CD4-positive, alpha-beta memory T cell (primary cell): ENCODE results near the gene FIZ1. TPM values are rescaled to one million over a fixed set of nuclear protein-coding genes. Genes with fewer than 3 reads are reported as not detected.
A peak's percentile ranks its signal among the peaks of the same experiment; 100 is the strongest.

Experiments
- CTCF ChIA-PET: fragments of 350-600 bp; sonication (Branson Sonifier 250); formaldehyde crosslinking; loops from one replicate; lab custom pipeline; 2021; ENCODE audit warnings: inconsistent platforms; ENCODE audit not compliant: partially characterized antibody; lab: Charles Lee
- POLR2A ChIA-PET: fragments of 350-600 bp; sonication (Branson Sonifier 250); formaldehyde crosslinking; loops from one replicate; lab custom pipeline; 2021; ENCODE audit not compliant: partially characterized antibody; lab: Charles Lee
- DNase-seq, 5 donors: peaks; one replicate each; pipeline versions ENCODE4 v3.0.0 to v3.0.0-alpha.2; 2020 to 2022; ENCODE audit warnings: mixed read lengths in 1 of 5
- H3K27ac ChIP-seq: one replicate; pipeline ENCODE4 v1.7.0; 2013; ENCODE audit warnings: low read depth, low read length
- H3K27me3 ChIP-seq: 2 replicates; pipeline ENCODE4 v1.7.0; 2013; ENCODE audit warnings: mild to moderate bottlenecking, low read length, moderate library complexity; ENCODE audit not compliant: insufficient read depth
- H3K36me3 ChIP-seq: 2 replicates; pipeline ENCODE4 v1.7.0; 2013; ENCODE audit warnings: mild to moderate bottlenecking, low read length, moderate library complexity; ENCODE audit not compliant: insufficient read depth
- H3K4me1 ChIP-seq: 2 replicates; pipeline ENCODE4 v1.7.0; 2013; ENCODE audit warnings: mild to moderate bottlenecking, low read length, moderate library complexity; ENCODE audit not compliant: insufficient read depth
- H3K4me3 ChIP-seq, 2 donors: one replicate each; pipeline ENCODE4 v1.7.0; 2013; ENCODE audit warnings: low read length in 2 of 2, mild to moderate bottlenecking in 1 of 2
- H3K9me3 ChIP-seq, 2 donors: one replicate each; pipeline ENCODE4 v1.7.0; 2013; ENCODE audit warnings: low read length in 2 of 2, control low read depth in 1 of 2; ENCODE audit not compliant: control insufficient read depth in 1 of 2
- H3K27ac Mint-ChIP-seq, 7 donors: one replicate each; pipeline ENCODE4 v1.8.0; 2020 to 2021; ENCODE audit warnings: mixed read lengths in 7 of 7, mild to moderate bottlenecking in 6 of 7, inconsistent platforms in 3 of 7, moderate library complexity in 3 of 7
- H3K27me3 Mint-ChIP-seq, 2 donors: one replicate each; pipeline ENCODE4 v1.8.0; 2020 to 2021; ENCODE audit warnings: mixed read lengths in 2 of 2
- H3K36me3 Mint-ChIP-seq, 2 donors: one replicate each; pipeline ENCODE4 v1.8.0; 2020 to 2021; ENCODE audit warnings: mixed read lengths in 2 of 2, inconsistent platforms in 1 of 2, mild to moderate bottlenecking in 1 of 2
- H3K4me1 Mint-ChIP-seq, 4 donors: one replicate each; pipeline ENCODE4 v1.8.0; 2020 to 2021; ENCODE audit warnings: mixed read lengths in 4 of 4, mild to moderate bottlenecking in 1 of 4
- H3K4me3 Mint-ChIP-seq, 8 donors: one replicate each; pipeline ENCODE4 v1.8.0; 2020 to 2021; ENCODE audit warnings: mixed read lengths in 8 of 8, mild to moderate bottlenecking in 7 of 8, moderate library complexity in 6 of 8, inconsistent platforms in 3 of 8
- H3K9me3 Mint-ChIP-seq, 8 donors: one replicate each; pipeline ENCODE4 v1.8.0; 2020 to 2021; ENCODE audit warnings: mixed read lengths in 8 of 8, mild to moderate bottlenecking in 5 of 8, inconsistent platforms in 3 of 8, moderate library complexity in 1 of 8
- intact Hi-C: fragments of 100-400 bp; cut with micrococcal nuclease; formaldehyde crosslinking; loops from one replicate; pipeline ENCODE4 v1.15.1; 2023
- polyA plus RNA-seq, 2 donors: library from polyadenylated mRNA; unstranded; fragments of 300-500 nt; fragmentation: Illumina TruSeq; gene quantifications; one replicate each; pipeline ENCODE4 v1.2.3, GENCODE V29; 2021
- total RNA-seq, 2 experiments: library from RNA; stranded (reverse); gene quantifications; one replicate each; pipeline ENCODE4 v1.2.3, GENCODE V29; 2021

FIZ1 gene
- total and polyA plus RNA-seq, 4 experiments from 2014 or later, result 0.99 to 26.4 (median 13.1) TPM

DNA sequence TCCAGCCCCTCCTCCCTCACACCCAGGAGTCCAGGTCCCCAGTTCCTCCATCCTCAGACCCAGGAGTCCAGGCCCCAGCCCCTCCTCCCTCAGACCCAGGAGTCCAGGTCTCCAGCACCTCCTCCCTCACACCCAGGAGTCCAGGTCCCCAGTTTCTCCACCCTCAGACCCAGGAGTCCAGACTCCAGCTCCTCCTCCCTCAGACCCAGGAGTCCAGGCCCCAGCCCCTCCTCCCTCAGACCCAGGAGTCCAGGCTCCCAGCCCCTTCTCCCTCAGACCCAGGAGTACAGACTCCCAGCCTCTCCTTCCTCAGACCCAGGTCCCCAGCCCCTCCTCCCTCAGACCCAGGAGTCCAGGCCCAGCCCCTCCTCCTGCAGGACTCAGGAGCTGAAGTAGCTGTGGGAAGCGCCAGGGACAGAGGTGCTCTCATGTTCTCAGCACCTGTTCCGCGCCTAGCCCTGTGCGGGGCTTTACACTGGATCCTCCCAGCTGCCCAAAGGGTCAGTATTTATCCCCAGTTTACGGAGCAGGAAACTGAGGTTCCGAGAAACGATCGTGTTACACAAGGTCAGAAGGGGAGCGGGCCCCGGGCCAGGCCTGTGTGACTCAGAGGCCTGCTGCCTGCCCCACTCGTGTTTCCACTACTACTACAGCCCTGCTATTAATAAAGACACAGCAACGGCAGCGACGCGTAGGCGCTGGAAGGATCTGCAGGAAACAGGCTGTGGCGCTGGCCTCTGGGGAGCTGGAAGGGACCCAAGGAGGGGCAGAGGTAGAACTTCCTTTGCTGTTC, 52.3 kb downstream of the FIZ1 start:
- Histone ChIP-seq H3K27me3 (no peaks in the 10 kb centered on the region), H3K9me3 (no peaks in the 10 kb centered on the region), H3K4me1 (no peaks in the 10 kb centered on the region), H3K4me3 (no peak overlapping the region), H3K36me3 (no peaks in the 10 kb centered on the region), H3K27ac (no peak overlapping the region)
- ChIA-PET CTCF (no interaction called here), POLR2A (no interaction called here)
- no peak overlapping the region for H3K27ac Mint-ChIP-seq
- peaks cover 0 to 2% (median 0%) of the 10 kb centered on the region in 8 donors for H3K9me3 Mint-ChIP-seq
- H3K36me3 Mint-ChIP-seq, result no peaks in the 10 kb centered on the region
- DNase-seq, result no peak
- H3K27me3 Mint-ChIP-seq, result peaks cover 18 to 27% of the 10 kb centered on the region in 2 donors
- no peak overlapping the region for H3K4me3 Mint-ChIP-seq
- H3K4me1 Mint-ChIP-seq, result no peaks in the 10 kb centered on the region
- intact Hi-C loops, result no loop called here

DNA sequence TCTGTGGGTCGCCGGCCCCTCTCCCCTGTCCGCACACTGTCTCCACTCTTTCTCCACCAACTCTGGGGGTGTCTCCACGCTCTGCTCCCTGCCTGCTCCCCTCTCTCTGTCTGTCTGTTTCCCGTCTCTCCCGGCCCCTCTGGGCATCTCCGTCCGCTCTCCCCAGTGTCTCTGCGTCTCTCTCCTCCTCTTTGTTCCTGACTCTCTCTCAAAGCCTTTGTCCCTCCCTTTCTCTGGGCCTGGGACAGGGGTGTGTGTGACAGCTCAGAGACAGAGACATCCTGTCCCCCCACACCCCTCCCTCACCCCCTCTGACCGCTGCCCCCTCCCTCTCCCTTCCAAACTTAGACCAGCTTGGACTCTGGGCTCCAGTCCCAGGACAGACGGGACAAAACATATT, 53.3 kb downstream of the FIZ1 start:
- Histone ChIP-seq H3K36me3 (no peaks in the 10 kb centered on the region), H3K27ac (no peak overlapping the region), H3K27me3 (no peaks in the 10 kb centered on the region), H3K4me3 (no peak overlapping the region), H3K4me1 (no peaks in the 10 kb centered on the region), H3K9me3 (no peaks in the 10 kb centered on the region)
- Mint-ChIP-seq H3K27ac (no peak overlapping the region), H3K27me3 (peaks cover 18 to 27% of the 10 kb centered on the region in 2 donors), H3K9me3 (peaks cover 0 to 2% (median 0%) of the 10 kb centered on the region in 8 donors), H3K4me3 (no peak overlapping the region), H3K36me3 (no peaks in the 10 kb centered on the region), H3K4me1 (no peaks in the 10 kb centered on the region)
- intact Hi-C loops, result no loop called here
- CTCF ChIA-PET, result no interaction called here
- DNase-seq, result no peak
- POLR2A ChIA-PET, result no interaction called here

DNA sequence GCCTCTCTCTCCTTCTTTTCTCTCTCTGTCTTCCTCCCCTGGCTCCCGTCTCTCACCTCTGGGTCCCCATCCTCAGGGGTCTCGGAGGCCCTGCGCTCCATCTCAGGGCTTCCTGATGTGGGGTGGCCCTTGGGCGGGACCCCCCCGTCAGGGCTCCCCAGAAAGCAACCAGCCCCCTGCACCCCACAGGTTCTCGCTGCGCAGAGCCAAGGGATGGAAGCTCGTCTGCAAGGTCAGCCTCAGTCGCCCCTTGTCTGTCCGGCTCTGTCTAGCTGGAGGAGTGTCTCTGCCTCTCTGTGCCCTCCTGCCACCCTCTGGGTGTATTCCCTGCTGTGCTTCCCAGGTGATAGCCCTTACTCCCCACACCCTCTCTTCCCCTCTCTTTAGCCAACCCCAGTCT, 53.9 kb downstream of the FIZ1 start, which contains the start of gene SBK3:
TSS of gene SBK3 (minus strand) at position 101 of the 400 bp plus-strand sequence. CDS start at position 101, 0 bp downstream.
- CTCF ChIA-PET, result no interaction called here
- no peaks in the 10 kb centered on the region for H3K4me1 Mint-ChIP-seq
- DNase-seq, result no peak

DNA sequence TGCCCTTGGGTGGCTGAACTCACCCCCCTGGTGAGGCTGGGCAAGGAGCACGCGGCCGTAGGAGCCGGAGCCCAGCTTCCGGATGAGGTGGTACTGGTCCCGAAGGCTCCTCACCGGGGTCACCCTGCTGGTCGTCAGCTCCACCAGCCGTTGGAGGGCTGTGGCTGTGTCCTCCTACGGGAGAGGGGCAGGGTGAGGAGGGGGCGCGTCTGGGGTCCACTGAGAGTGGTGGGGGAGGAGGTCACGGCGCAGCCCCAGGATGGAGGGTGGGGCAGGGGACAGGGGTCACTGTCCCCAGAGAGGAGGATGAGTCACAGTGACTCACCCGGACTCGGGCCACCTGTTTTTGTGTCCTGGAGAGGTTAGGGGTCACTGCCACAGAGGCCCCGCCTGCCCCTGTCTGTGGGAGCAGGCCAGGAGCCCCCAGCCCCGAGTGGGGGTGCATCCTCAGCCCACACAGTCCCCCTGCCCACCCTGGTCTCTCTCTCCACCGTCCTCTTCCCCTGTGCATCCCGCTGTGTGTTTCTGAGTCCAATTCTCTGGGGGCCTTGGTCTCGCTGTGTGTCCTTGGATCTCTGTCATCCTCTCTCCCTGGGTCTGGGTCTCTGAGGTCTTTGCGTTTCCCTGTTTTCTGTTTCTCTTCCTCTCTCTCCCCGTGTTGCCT, 54.4 kb downstream of the FIZ1 start:
- Histone ChIP-seq H3K4me3 (no peak overlapping the region), H3K27me3 (no peaks in the 10 kb centered on the region), H3K9me3 (no peaks in the 10 kb centered on the region), H3K27ac (no peak overlapping the region), H3K36me3 (no peaks in the 10 kb centered on the region), H3K4me1 (no peaks in the 10 kb centered on the region)
- Mint-ChIP-seq H3K27me3 (peaks cover 18 to 25% of the 10 kb centered on the region in 2 donors), H3K4me1 (no peaks in the 10 kb centered on the region), H3K9me3 (peaks cover 0 to 2% (median 0%) of the 10 kb centered on the region in 8 donors), H3K27ac (no peak overlapping the region), H3K4me3 (no peak overlapping the region), H3K36me3 (no peaks in the 10 kb centered on the region)
- ChIA-PET POLR2A (no interaction called here), CTCF (no interaction called here)
- intact Hi-C loops, result no loop called here
- no peak for DNase-seq

More for the DNA sequence above, 53.9 kb downstream of the FIZ1 start, which contains the start of gene SBK3:
- intact Hi-C loops, result no loop called here
- no peak within 1 kb of the TSS for H3K27ac ChIP-seq
- H3K27me3 Mint-ChIP-seq, result peaks cover 18 to 27% of the 10 kb centered on the region in 2 donors
- H3K9me3 ChIP-seq, result no peaks in the 10 kb centered on the region
- H3K36me3 Mint-ChIP-seq, result no peaks in the 10 kb centered on the region
- H3K9me3 Mint-ChIP-seq, result peaks cover 0 to 2% (median 0%) of the 10 kb centered on the region in 8 donors
- no peaks in the 10 kb centered on the region for H3K36me3 ChIP-seq
- H3K4me3 ChIP-seq, result no peak within 1 kb of the TSS
- H3K4me3 Mint-ChIP-seq, result no peak within 1 kb of the TSS
- no peaks in the 10 kb centered on the region for H3K27me3 ChIP-seq
- no peak within 1 kb of the TSS for H3K27ac Mint-ChIP-seq
- POLR2A ChIA-PET, result no interaction called here
- H3K4me1 ChIP-seq, result no peaks in the 10 kb centered on the region

DNA sequence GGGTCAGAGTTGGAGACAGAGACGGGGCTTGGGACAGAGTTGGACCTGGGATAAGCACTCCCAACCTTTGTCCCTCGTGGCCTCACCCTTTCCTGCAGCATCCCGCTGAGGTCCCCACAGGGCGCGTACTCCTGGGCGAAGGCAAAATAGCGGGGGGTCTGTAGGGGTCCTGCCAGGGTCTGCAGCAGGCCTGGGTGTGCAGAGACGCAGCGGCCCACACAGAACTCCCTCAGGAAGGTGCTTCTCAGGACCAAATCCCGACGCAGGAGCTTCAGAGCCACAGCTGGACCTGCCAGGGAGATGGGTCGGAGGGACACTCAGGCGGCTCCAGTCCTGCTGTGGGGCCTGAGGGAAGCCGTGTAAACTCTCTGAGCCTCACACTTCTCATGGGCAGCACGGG, 55.3 kb downstream of the FIZ1 start:
- no peak overlapping the region for H3K4me3 Mint-ChIP-seq
- H3K36me3 Mint-ChIP-seq, result no peaks in the 10 kb centered on the region
- no peaks in the 10 kb centered on the region for H3K9me3 ChIP-seq
- DNase-seq, result no peak
- no peaks in the 10 kb centered on the region for H3K4me1 Mint-ChIP-seq
- POLR2A ChIA-PET, result no interaction called here
- H3K27me3 Mint-ChIP-seq, result peaks cover 18 to 22% of the 10 kb centered on the region in 2 donors
- H3K9me3 Mint-ChIP-seq, result peaks cover 0 to 2% (median 0%) of the 10 kb centered on the region in 8 donors
- H3K36me3 ChIP-seq, result no peaks in the 10 kb centered on the region
- no peak overlapping the region for H3K27ac Mint-ChIP-seq
- H3K4me3 ChIP-seq, result no peak overlapping the region
- no peak overlapping the region for H3K27ac ChIP-seq
- H3K27me3 ChIP-seq, result no peaks in the 10 kb centered on the region
- intact Hi-C loops, result no loop called here
- H3K4me1 ChIP-seq, result no peaks in the 10 kb centered on the region
- CTCF ChIA-PET, result no interaction called here

DNA sequence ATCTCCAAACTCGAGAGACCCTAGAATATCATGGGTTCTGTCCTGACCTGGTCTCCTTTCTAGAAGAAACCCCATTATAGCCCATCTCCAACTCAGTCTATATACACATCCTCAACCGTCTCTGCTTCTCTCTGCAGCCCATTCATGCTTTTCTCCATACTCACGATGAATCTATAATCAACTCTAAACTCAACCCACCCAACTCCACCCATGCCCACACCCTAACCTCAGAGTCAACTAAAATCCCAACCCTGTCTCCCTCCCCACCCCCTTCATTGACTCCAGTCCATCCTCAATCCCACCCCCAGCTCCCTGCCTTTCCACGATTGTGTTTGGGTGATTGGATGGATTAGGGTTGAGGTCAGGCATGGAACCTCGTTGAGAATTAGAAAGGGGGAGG, 55.8 kb downstream of the FIZ1 start:
- DNase-seq, result no peak
- H3K9me3 Mint-ChIP-seq, result peaks cover 0 to 2% (median 0%) of the 10 kb centered on the region in 8 donors
- no peaks in the 10 kb centered on the region for H3K36me3 ChIP-seq
- POLR2A ChIA-PET, result no interaction called here
- peak overlapping the region in 1 of 8 donors; percentile 5 for H3K4me3 Mint-ChIP-seq
- H3K4me1 ChIP-seq, result no peaks in the 10 kb centered on the region
- H3K27ac ChIP-seq, result no peak overlapping the region
- CTCF ChIA-PET, result no interaction called here
- H3K27ac Mint-ChIP-seq, result no peak overlapping the region
- H3K4me3 ChIP-seq, result no peak overlapping the region
- peaks cover 18 to 22% of the 10 kb centered on the region in 2 donors for H3K27me3 Mint-ChIP-seq
- no peaks in the 10 kb centered on the region for H3K4me1 Mint-ChIP-seq
- no peaks in the 10 kb centered on the region for H3K9me3 ChIP-seq
- intact Hi-C loops, result no loop called here
- H3K36me3 Mint-ChIP-seq, result no peaks in the 10 kb centered on the region
- H3K27me3 ChIP-seq, result no peaks in the 10 kb centered on the region

DNA sequence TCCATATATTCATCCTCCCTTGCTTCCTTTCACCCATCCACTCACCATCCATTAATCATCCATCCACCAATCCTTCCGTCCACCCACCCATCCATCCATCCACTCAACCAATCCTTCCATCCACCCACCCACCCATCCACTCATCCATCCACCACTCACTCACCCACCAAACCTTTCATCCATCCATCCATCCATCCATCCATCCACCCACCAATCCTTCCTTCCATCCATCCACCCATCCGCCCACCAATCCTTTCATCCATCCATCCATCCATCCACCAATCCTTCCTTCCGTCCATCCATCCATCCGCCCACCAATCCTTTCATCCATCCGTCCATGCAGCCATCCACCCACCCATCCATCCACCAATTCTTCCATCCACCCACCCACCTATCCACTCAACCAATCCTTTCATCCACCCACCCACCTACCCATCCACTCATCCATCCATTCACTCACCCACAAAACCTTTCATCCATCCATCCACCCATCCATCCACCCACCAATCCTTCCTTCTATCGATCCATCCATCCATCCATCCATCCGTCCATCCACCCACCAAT, 56.9 kb downstream of the FIZ1 start:
- no peaks in the 10 kb centered on the region for H3K36me3 Mint-ChIP-seq
- DNase-seq, result no peak
- ChIA-PET CTCF (no interaction called here), POLR2A (no interaction called here)
- H3K4me1 Mint-ChIP-seq, result no peaks in the 10 kb centered on the region
- H3K27me3 ChIP-seq, result no peaks in the 10 kb centered on the region
- peaks cover 11 to 13% of the 10 kb centered on the region in 2 donors for H3K27me3 Mint-ChIP-seq
- no peak overlapping the region for H3K27ac ChIP-seq
- H3K9me3 ChIP-seq, result no peaks in the 10 kb centered on the region
- no peak overlapping the region for H3K27ac Mint-ChIP-seq
- no peaks in the 10 kb centered on the region for H3K36me3 ChIP-seq
- intact Hi-C loops, result no loop called here
- H3K4me3 ChIP-seq, result no peak overlapping the region
- peaks cover 0 to 2% (median 0%) of the 10 kb centered on the region in 8 donors for H3K9me3 Mint-ChIP-seq
- H3K4me3 Mint-ChIP-seq, result no peak overlapping the region
- H3K4me1 ChIP-seq, result no peaks in the 10 kb centered on the region
